CD14-positive monocyte (primary cell): ENCODE measurements around the gene EPHB2. TPM values are rescaled to one million over a fixed set of nuclear protein-coding genes. Genes with fewer than 3 reads are reported as not detected.

Source experiments
- DNase-seq, 3 donors: peaks; one replicate each; pipeline ENCODE4 v3.0.0-alpha.2; 2011 to 2022
- H2AFZ ChIP-seq: 2 replicates; pipeline ENCODE4 v1.6.0; 2012; ENCODE audit warnings: mild to moderate bottlenecking, low read depth, low read length, inconsistent platforms; ENCODE audit not compliant: insufficient read depth, poor library complexity, severe bottlenecking
- H3K27ac ChIP-seq, 2 donors: 1 replicate in 1 of 2; 2 replicates in 1 of 2; pipeline ENCODE4 v1.5.1; 2012 to 2013; ENCODE audit warnings: low read length in 2 of 2, control low read depth in 1 of 2, inconsistent platforms in 1 of 2, low read depth in 1 of 2, mild to moderate bottlenecking in 1 of 2
- H3K27me3 ChIP-seq, 2 donors: one replicate each; pipeline versions ENCODE4 v1.6.0 to v1.6.1; 2011 to 2013; ENCODE audit warnings: low read length in 2 of 2; ENCODE audit not compliant: control insufficient read depth in 2 of 2, insufficient read depth in 2 of 2
- H3K36me3 ChIP-seq, 2 donors: replicated peaks in 1 of 2; 1 replicate in 1 of 2; 2 replicates in 1 of 2; pipeline versions ENCODE4 v1.5.1 to v1.6.1; 2012 to 2013; ENCODE audit warnings: low read length in 2 of 2, control low read depth in 1 of 2, inconsistent platforms in 1 of 2, mild to moderate bottlenecking in 1 of 2; ENCODE audit not compliant: insufficient read depth in 2 of 2, control insufficient read depth in 1 of 2
- H3K4me1 ChIP-seq, 2 donors: 1 replicate in 1 of 2; 2 replicates in 1 of 2; pipeline versions ENCODE4 v1.5.1 to v1.6.1; 2012 to 2013; ENCODE audit warnings: low read length in 2 of 2, control low read depth in 1 of 2, inconsistent platforms in 1 of 2, mild to moderate bottlenecking in 1 of 2, moderate library complexity in 1 of 2; ENCODE audit not compliant: insufficient read depth in 2 of 2, control insufficient read depth in 1 of 2
- H3K4me2 ChIP-seq: replicated peaks from 2 replicates; pipeline ENCODE3; 2012; ENCODE audit warnings: low read length, moderate library complexity, mild to moderate bottlenecking; ENCODE audit not compliant: poor library complexity, severe bottlenecking; ENCODE audit errors: extremely low read depth
- H3K4me3 ChIP-seq, 3 experiments: fragments of 200-600 bp in 1 of 3; sonication (generic) in 1 of 3; replicated peaks in 1 of 3; 1 replicate in 2 of 3; 2 replicates in 1 of 3; pipeline ENCODE4 v1.5.1; 2011 to 2013; ENCODE audit warnings: low read length in 3 of 3, mild to moderate bottlenecking in 3 of 3, control low read depth in 2 of 3, low read depth in 2 of 3, inconsistent platforms in 1 of 3, moderate library complexity in 1 of 3
- H3K79me2 ChIP-seq: 2 replicates; pipeline ENCODE4 v1.6.0; 2012; ENCODE audit warnings: mild to moderate bottlenecking, control low read depth, inconsistent platforms, low read length, moderate library complexity; ENCODE audit not compliant: insufficient read depth
- H3K9ac ChIP-seq: 2 replicates; pipeline ENCODE4 v1.6.0; 2017; ENCODE audit warnings: low read length, mild to moderate bottlenecking; ENCODE audit not compliant: insufficient read depth, poor library complexity, severe bottlenecking
- H3K9me3 ChIP-seq, 2 donors: replicated peaks in 1 of 2; 1 replicate in 1 of 2; 2 replicates in 1 of 2; pipeline versions ENCODE4 v1.5.1 to v1.6.1; 2012 to 2013; ENCODE audit warnings: low read length in 2 of 2, control low read depth in 1 of 2; ENCODE audit not compliant: control insufficient read depth in 1 of 2, insufficient read depth in 1 of 2
- H4K20me1 ChIP-seq: 2 replicates; pipeline ENCODE4 v1.6.0; 2012; ENCODE audit warnings: mild to moderate bottlenecking, low read length, control low read depth, moderate library complexity; ENCODE audit not compliant: insufficient read depth
- H3K27ac Mint-ChIP-seq, 7 donors: one replicate each; pipeline ENCODE4 v1.8.0; 2020; ENCODE audit warnings: mild to moderate bottlenecking in 7 of 7, mixed read lengths in 7 of 7, moderate library complexity in 6 of 7, inconsistent platforms in 2 of 7
- H3K27me3 Mint-ChIP-seq, 3 donors: one replicate each; pipeline ENCODE4 v1.8.0; 2021 to 2022; ENCODE audit warnings: low read depth in 3 of 3, mild to moderate bottlenecking in 3 of 3, mixed read lengths in 3 of 3, moderate library complexity in 3 of 3, inconsistent platforms in 1 of 3
- H3K36me3 Mint-ChIP-seq, 2 donors: one replicate each; pipeline ENCODE4 v1.8.0; 2020; ENCODE audit warnings: mixed read lengths in 2 of 2, inconsistent platforms in 1 of 2, mild to moderate bottlenecking in 1 of 2
- H3K4me1 Mint-ChIP-seq: one replicate; pipeline ENCODE4 v1.8.0; 2020; ENCODE audit warnings: mild to moderate bottlenecking, mixed read lengths
- H3K4me3 Mint-ChIP-seq, 2 donors: one replicate each; pipeline ENCODE4 v1.8.0; 2020; ENCODE audit warnings: mild to moderate bottlenecking in 2 of 2, mixed read lengths in 2 of 2, moderate library complexity in 1 of 2
- H3K9me3 Mint-ChIP-seq, 7 donors: one replicate each; pipeline ENCODE4 v1.8.0; 2020 to 2022; ENCODE audit warnings: mixed read lengths in 7 of 7, mild to moderate bottlenecking in 6 of 7, moderate library complexity in 6 of 7, inconsistent platforms in 2 of 7
- WGBS: methylation state at CpG from one replicate; pipeline ENCODE4 v1.1.5; 2013; ENCODE audit warnings: missing lambda C conversion rate; ENCODE audit not compliant: insufficient coverage; 5-methylcytosine and 5-hydroxymethylcytosine counted together
- intact Hi-C, 2 donors: fragments of 100-400 bp; cut with micrococcal nuclease; formaldehyde crosslinking; loops; one replicate each; pipeline versions ENCODE4 v1.15.0 to v1.15.1; 2023
- polyA plus RNA-seq, 3 donors: library from polyadenylated mRNA; depleted of rRNA in 1 of 3; unstranded in 2 of 3; stranded (reverse) in 1 of 3; fragments of 300-500 nt in 2 of 3; fragments of >200 nt in 1 of 3; fragmentation: Illumina TruSeq in 2 of 3; gene quantifications; 1 replicate in 2 of 3; 2 replicates in 1 of 3; pipeline ENCODE4 v1.2.3, GENCODE V29; 2012 to 2021
- TF ChIP-seq, protein P1 (sequence below): fragments of 200-600 bp; IDR thresholded peaks from one replicate; pipeline ENCODE4 v1.8.0; 2022; ENCODE audit warnings: antibody characterized with exemption, mild to moderate bottlenecking

EPHB2 gene
- polyA plus RNA-seq, 3 donors = 2.9 to 5.6 (median 3.4) TPM

DNA sequence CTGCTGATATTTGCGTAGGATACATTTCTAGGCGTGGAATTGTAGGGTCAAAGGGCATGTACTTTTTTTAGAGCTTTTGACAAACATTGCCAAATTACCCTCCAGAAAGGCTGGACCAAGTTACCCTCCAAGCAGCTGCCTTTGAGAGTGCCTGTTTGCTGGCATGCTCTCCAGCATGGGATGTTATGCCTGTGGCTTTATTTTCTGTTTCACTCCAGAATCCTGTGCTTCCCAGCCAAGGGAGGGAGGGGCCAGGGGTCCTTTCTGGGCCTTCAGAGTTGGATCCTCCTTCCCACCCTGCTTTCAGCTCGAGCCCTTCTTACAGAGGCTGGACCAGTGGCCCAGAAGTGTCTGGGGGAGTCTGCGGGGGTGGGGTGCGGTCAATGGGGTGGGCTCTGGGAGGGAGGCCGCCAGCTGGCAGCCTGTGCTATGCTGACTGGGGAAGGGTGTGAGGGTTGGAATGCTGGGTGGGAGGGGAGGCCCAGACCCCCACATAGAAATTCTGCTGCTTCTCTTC, 81.2 kb downstream of the EPHB2 start:
- no peaks in the 10 kb centered on the region for H3K4me1 ChIP-seq
- no peaks in the 10 kb centered on the region for H3K36me3 ChIP-seq
- H3K27me3 ChIP-seq = no peaks in the 10 kb centered on the region
- no peaks in the 10 kb centered on the region for H4K20me1 ChIP-seq
- H3K4me3 Mint-ChIP-seq = no peak overlapping the region
- no peak overlapping the region for H3K27ac ChIP-seq
- no peak overlapping the region for H3K4me3 ChIP-seq
- no peak overlapping the region for H2AFZ ChIP-seq
- TF ChIP-seq, protein P1, sequence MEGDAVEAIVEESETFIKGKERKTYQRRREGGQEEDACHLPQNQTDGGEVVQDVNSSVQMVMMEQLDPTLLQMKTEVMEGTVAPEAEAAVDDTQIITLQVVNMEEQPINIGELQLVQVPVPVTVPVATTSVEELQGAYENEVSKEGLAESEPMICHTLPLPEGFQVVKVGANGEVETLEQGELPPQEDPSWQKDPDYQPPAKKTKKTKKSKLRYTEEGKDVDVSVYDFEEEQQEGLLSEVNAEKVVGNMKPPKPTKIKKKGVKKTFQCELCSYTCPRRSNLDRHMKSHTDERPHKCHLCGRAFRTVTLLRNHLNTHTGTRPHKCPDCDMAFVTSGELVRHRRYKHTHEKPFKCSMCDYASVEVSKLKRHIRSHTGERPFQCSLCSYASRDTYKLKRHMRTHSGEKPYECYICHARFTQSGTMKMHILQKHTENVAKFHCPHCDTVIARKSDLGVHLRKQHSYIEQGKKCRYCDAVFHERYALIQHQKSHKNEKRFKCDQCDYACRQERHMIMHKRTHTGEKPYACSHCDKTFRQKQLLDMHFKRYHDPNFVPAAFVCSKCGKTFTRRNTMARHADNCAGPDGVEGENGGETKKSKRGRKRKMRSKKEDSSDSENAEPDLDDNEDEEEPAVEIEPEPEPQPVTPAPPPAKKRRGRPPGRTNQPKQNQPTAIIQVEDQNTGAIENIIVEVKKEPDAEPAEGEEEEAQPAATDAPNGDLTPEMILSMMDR = no peak
- intact Hi-C loops = no loop called here
- no peaks in the 10 kb centered on the region for H3K4me1 Mint-ChIP-seq
- H3K36me3 Mint-ChIP-seq = no peaks in the 10 kb centered on the region
- H3K9ac ChIP-seq = no peak overlapping the region
- DNase-seq = no peak
- peaks cover 4 to 12% (median 5%) of the 10 kb centered on the region in 3 donors for H3K27me3 Mint-ChIP-seq
- H3K9me3 Mint-ChIP-seq = no peaks in the 10 kb centered on the region
- no peaks in the 10 kb centered on the region for H3K79me2 ChIP-seq
- H3K9me3 ChIP-seq = no peaks in the 10 kb centered on the region
- no CpG with 5 or more reads among the region's 6 CpGs for WGBS
- H3K4me2 ChIP-seq = no peak overlapping the region
- no peak overlapping the region for H3K27ac Mint-ChIP-seq

DNA sequence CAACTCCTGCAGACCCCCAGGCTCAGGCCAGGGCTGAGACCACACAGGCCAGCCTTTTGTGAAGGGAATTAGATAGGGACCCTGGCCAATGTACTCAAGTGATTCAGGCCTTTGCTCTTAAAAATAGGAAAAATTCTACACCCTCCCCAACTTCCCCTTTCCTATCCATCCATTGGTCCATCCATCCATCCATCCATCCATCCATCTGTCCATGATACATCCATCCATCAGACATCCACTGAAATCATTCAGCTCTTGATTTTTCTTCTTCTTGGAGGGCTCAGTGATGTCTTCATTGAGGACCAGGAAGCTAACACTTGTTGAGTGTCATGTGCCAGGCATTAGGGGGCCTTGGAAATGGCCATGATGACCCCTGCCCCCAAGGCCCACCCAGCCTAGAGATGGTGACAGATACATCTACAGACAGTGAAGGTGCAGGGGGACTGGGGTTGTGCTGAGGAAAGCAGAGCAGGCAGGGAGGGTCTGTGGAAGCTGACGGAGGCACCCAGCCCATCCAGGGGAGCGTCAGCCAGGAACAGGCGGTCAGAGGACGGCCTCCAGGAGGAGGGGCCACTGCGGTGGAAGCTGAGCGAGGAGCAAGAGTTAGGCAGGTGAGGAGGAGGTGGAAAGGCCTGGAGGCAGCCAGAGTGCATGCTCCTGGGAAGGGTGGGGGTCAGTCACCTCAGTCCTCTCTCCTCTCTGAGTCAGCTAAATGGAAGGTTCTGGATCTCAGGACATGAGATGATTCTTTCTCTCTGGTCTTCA, 81.9 kb downstream of the EPHB2 start:
- H3K36me3 Mint-ChIP-seq = no peaks in the 10 kb centered on the region
- no peak overlapping the region for H3K4me3 ChIP-seq
- intact Hi-C loops = no loop called here
- no peaks in the 10 kb centered on the region for H3K4me1 Mint-ChIP-seq
- H3K27me3 ChIP-seq = no peaks in the 10 kb centered on the region
- no peak for DNase-seq
- 74% methylated on average over 6 of the region's 6 CpGs for WGBS
- no peak overlapping the region for H3K4me2 ChIP-seq
- H3K4me1 ChIP-seq = no peaks in the 10 kb centered on the region
- H3K27me3 Mint-ChIP-seq = peaks cover 4 to 8% (median 5%) of the 10 kb centered on the region in 3 donors
- H3K9me3 ChIP-seq = no peaks in the 10 kb centered on the region
- H3K9ac ChIP-seq = no peak overlapping the region
- no peak overlapping the region for H3K4me3 Mint-ChIP-seq
- no peaks in the 10 kb centered on the region for H4K20me1 ChIP-seq
- no peaks in the 10 kb centered on the region for H3K79me2 ChIP-seq
- H2AFZ ChIP-seq = no peak overlapping the region
- no peak overlapping the region for H3K27ac Mint-ChIP-seq
- H3K36me3 ChIP-seq = no peaks in the 10 kb centered on the region
- TF ChIP-seq, protein P1 = no peak
- H3K27ac ChIP-seq = no peak overlapping the region
- H3K9me3 Mint-ChIP-seq = no peaks in the 10 kb centered on the region
